OCI-M2 (cell line): ENCODE data around the gene KCNJ10.
"Not testable (repeated sequence)": the region's sequence is repeated elsewhere in the genome, so short reads cannot be mapped to it uniquely, and the experiment has no call there.

Source experiments
- DNase-seq: peaks from one replicate; lab custom pipeline; 2025; ENCODE audit not compliant: unreplicated experiment; lab: John Stamatoyannopoulos, UW

Gene KCNJ10

GRCh38 chr1:160062230-160062532, 7.8 kb downstream of the KCNJ10 start:
- DNase-seq = no peak

- DNase-seq = no peak
These were observed 8.4 kb downstream of the KCNJ10 start for GRCh38 chr1:160061369-160062229.

GRCh38 chr1:160058087-160058486, 11.9 kb downstream of the KCNJ10 start:
- DNase-seq = no peak

- no peak for DNase-seq
These were observed 13.3 kb downstream of the KCNJ10 start for GRCh38 chr1:160056648-160057169.

GRCh38 chr1:160053548-160054365, 16.2 kb downstream of the KCNJ10 start:
- DNase-seq = no peak

- DNase-seq = no peak
These were observed 17.0 kb downstream of the KCNJ10 start for GRCh38 chr1:160052936-160053335.

GRCh38 chr1:160050619-160051018, 19.3 kb downstream of the KCNJ10 start:
- no peak for DNase-seq

GRCh38 chr1:160050182-160050581, 19.8 kb downstream of the KCNJ10 start:
- DNase-seq = not testable (repeated sequence)

GRCh38 chr1:160049101-160049500, 20.9 kb downstream of the KCNJ10 start:
- DNase-seq = no peak

GRCh38 chr1:160048335-160048734, 21.6 kb downstream of the KCNJ10 start:
- no peak for DNase-seq

GRCh38 chr1:160047111-160047991, 22.6 kb downstream of the KCNJ10 start:
- no peak for DNase-seq

GRCh38 chr1:160046494-160047110, 23.4 kb downstream of the KCNJ10 start:
- peak; percentile 73 for DNase-seq

- DNase-seq = no peak
These were observed 24.3 kb downstream of the KCNJ10 start for GRCh38 chr1:160045653-160046052.

GRCh38 chr1:160043543-160043942, 26.4 kb downstream of the KCNJ10 start:
- no peak for DNase-seq

- no peak for DNase-seq
These were observed 29.5 kb downstream of the KCNJ10 start for GRCh38 chr1:160040476-160040875.

GRCh38 chr1:160032165-160032820, 37.7 kb downstream of the KCNJ10 start:
- DNase-seq = no peak

- DNase-seq = peak; percentile 63
These were observed 38.4 kb downstream of the KCNJ10 start, which contains the start of gene PIGM for GRCh38 chr1:160031365-160032164. Gene PIGM, minus strand, starts transcription at chr1:160031990. Its CDS starts 251 bp downstream, at chr1:160031739.

GRCh38 chr1:160030657-160031364, 39.1 kb downstream of the KCNJ10 start:
- no peak for DNase-seq
